ENCODE results near the gene PRM3.
"Not testable (repeated sequence)": the region's sequence is repeated elsewhere in the genome, so short reads cannot be mapped to it uniquely, and the experiment has no call there.

PRM3 gene

DNA sequence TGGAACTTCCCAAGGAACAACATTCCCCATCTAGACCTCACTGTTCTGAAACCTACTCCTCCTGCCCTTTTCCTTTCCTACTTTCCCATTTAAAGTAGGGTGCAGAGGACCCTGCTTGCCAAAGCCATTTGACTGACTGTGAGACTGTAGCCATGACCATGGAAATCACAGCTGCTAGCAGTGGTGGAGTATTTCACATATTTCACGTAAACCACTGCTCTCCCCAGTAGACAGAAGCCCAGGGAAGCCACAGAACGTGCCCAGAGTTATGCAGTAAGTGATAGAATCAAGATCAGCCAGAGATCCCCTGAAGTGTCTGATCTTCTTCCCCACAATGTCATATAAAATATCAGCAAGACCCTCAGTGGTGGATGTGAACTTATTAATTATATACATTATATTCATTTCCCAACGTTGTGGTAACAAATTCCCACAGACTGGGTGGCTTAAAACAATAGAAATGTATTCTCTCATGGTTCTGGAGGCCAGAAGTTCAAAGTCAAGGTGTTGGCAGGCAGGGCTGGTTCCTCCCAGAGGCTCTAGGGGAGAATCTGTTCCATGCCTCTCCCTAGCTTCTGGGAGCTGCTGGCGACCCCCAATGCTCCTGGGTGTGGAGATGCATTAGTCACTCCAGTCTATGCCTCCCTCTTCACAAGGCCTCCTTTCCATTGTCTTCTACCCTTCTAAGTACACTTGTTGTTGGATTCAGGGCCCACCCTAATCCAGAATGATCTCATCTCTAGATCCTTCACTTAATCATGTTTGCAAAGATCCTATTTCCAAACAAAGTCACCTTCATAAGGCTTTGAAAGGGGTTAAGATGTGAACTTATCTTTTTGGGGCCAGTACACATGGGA lies 28.4 kb upstream of the PRM3 start:
- Histone ChIP-seq H3K36me3 (ENCODE audit: control insufficient read depth in 1 of 2, insufficient read depth in 2 of 2, low read length in 2 of 2) (no peaks in the 10 kb centered on the region), H3K4me3 (ENCODE audit: low read depth in 1 of 2, low read length in 2 of 2) (no peak overlapping the region), H3K27ac (ENCODE audit: low read length) (no peak overlapping the region), H3K27me3 (ENCODE audit: low read depth, low read length) (no peaks in the 10 kb centered on the region), H3K4me1 (ENCODE audit: control insufficient read depth in 1 of 2, insufficient read depth in 2 of 2, low read length in 2 of 2) (peaks cover 3 to 5% of the 10 kb centered on the region in 2 donors), H3K9me3 (ENCODE audit: control insufficient read depth in 1 of 2, low read length in 2 of 2) (no peaks in the 10 kb centered on the region)

DNA sequence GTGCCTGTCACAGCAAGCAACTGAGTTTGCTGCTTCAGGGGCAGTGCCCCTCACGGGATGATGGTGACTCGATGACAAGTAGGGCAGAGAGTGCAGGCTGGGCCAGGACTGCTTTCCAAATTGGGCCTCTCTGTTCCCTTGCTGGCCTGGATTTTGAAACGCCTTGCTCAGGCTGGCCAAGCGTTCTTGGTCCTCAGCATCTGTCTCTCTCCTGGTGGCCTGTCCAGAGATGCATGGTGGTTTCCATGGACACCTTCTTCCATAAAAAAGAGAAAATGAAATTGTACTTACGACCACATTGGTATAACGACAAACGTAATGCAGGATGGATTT lies 27.1 kb upstream of the PRM3 start:
- Histone ChIP-seq H3K36me3 (ENCODE audit: control insufficient read depth in 1 of 2, insufficient read depth in 2 of 2, low read length in 2 of 2) (no peaks in the 10 kb centered on the region), H3K9me3 (ENCODE audit: control insufficient read depth in 1 of 2, low read length in 2 of 2) (no peaks in the 10 kb centered on the region), H3K4me3 (ENCODE audit: low read depth in 1 of 2, low read length in 2 of 2) (no peak overlapping the region), H3K4me1 (ENCODE audit: control insufficient read depth in 1 of 2, insufficient read depth in 2 of 2, low read length in 2 of 2) (peaks cover 5 to 8% of the 10 kb centered on the region in 2 donors), H3K27ac (ENCODE audit: low read length) (no peak overlapping the region), H3K27me3 (ENCODE audit: low read depth, low read length) (no peaks in the 10 kb centered on the region)

DNA sequence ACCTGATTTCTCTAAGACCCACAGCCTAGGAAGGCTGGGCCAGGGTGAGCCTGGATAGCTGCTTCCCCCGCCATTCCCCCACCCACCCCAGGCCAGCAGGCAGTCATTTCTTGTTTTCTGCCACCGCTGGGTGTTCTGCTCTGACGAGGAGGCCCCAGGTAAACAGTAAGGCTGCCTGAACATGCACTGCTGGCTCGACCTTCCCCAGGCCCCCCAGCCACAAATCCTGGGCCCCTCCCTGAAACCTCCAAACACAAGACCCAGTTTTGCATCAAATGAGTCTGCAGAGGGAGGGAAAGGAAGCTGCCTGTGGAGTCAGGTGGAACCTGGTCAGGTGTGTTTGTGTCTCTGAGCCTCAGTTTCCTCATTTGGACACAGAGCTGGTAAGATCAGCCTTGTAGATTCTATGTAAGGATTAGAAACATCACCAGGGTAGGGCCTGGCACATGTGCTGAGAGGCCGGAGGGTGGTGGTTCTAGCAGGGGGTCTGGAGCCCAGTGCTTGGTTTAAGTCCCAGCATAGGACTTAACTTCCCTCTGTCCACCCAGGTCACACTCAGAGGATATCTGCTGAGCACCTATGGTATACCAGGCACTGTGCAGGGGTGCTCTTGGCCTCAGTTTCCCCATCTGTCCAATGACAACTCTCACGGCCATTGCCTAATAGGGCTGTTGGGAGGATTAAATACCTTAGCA lies 26.6 kb upstream of the PRM3 start:
- Histone ChIP-seq H3K4me3 (ENCODE audit: low read depth in 1 of 2, low read length in 2 of 2) (no peak overlapping the region), H3K27ac (ENCODE audit: low read length) (no peak overlapping the region), H3K36me3 (ENCODE audit: control insufficient read depth in 1 of 2, insufficient read depth in 2 of 2, low read length in 2 of 2) (no peaks in the 10 kb centered on the region), H3K9me3 (ENCODE audit: control insufficient read depth in 1 of 2, low read length in 2 of 2) (no peaks in the 10 kb centered on the region), H3K4me1 (ENCODE audit: control insufficient read depth in 1 of 2, insufficient read depth in 2 of 2, low read length in 2 of 2) (peaks cover 5 to 8% of the 10 kb centered on the region in 2 donors), H3K27me3 (ENCODE audit: low read depth, low read length) (no peaks in the 10 kb centered on the region)

DNA sequence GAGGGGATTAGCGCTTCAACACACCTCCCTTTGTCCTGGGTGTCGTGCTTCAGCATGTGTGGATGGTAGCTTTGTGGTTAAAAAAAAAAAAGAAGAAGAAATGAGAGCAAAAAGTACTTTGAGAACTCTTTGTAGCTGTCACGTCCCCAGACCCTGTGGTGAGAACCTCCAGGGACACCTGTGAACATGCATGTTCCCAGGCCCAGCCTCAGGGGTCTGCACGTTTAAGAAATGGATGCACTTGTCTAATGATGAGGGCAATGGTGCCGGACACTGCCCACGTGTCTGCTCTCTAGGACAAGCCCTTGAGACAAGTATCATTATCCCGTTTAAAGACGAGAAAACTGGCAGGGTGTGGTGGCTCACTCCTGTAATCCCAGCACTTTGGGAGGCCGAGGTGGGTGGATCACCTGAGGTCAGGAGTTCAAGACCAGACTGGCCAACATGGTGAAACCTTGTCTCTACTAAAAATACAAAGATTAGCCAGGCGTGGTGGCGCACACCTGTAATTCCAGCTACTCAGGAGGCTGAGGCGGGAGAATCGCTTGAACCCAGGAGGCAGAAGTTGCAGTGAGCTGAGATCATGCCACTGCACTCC lies 25.6 kb upstream of the PRM3 start:
- H3K4me3 ChIP-seq (ENCODE audit: low read depth in 1 of 2, low read length in 2 of 2); H3K27ac ChIP-seq (ENCODE audit: low read length); H3K4me1 ChIP-seq (ENCODE audit: control insufficient read depth in 1 of 2, insufficient read depth in 2 of 2, low read length in 2 of 2); H3K36me3 ChIP-seq (ENCODE audit: control insufficient read depth in 1 of 2, insufficient read depth in 2 of 2, low read length in 2 of 2); H3K9me3 ChIP-seq (ENCODE audit: control insufficient read depth in 1 of 2, low read length in 2 of 2); H3K27me3 ChIP-seq (ENCODE audit: low read depth, low read length): not testable (repeated sequence)

DNA sequence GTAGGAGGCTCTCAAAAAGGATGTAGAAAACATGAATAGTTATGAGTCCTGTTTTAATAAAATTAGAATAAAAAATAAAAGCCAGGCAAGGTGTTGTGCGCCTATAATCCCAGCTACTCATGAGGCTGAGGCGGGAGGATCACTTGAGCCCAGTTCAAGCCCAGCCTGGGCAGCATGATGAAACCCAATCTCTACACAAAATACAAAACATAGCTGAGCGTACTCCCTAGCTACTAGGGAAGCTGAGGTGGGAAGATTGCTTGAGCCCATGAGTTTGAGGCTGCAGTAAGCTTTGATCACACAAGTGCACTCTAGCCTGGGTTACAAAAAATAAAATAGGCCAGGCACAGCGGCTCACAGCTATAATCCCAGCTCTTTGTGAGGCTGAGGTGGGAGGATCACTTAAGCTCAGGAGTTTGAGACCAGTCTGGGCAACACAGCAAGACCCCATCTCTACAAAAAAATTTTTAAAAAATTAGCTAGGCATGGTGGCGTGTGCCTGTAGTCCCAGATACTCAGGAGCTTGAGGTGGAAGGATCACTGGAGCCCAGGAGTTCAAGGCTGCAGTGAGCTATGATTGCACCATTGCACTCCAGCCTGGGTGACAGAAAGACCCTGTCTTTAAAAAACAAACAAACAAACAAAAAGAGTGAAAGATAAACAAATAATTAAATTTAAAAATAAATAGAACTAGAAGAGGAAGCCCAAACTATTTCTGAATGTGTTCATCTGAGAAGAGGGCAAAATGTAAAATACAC lies 24.9 kb upstream of the PRM3 start:
- no peaks in the 10 kb centered on the region for H3K27me3 ChIP-seq (ENCODE audit: low read depth, low read length)
- no peaks in the 10 kb centered on the region for H3K36me3 ChIP-seq (ENCODE audit: control insufficient read depth in 1 of 2, insufficient read depth in 2 of 2, low read length in 2 of 2)
- H3K27ac ChIP-seq (ENCODE audit: low read length), result no peak overlapping the region
- no peaks in the 10 kb centered on the region for H3K9me3 ChIP-seq (ENCODE audit: control insufficient read depth in 1 of 2, low read length in 2 of 2)
- H3K4me3 ChIP-seq (ENCODE audit: low read depth in 1 of 2, low read length in 2 of 2), result no peak overlapping the region
- peaks cover 5 to 8% of the 10 kb centered on the region in 2 donors for H3K4me1 ChIP-seq (ENCODE audit: control insufficient read depth in 1 of 2, insufficient read depth in 2 of 2, low read length in 2 of 2)

DNA sequence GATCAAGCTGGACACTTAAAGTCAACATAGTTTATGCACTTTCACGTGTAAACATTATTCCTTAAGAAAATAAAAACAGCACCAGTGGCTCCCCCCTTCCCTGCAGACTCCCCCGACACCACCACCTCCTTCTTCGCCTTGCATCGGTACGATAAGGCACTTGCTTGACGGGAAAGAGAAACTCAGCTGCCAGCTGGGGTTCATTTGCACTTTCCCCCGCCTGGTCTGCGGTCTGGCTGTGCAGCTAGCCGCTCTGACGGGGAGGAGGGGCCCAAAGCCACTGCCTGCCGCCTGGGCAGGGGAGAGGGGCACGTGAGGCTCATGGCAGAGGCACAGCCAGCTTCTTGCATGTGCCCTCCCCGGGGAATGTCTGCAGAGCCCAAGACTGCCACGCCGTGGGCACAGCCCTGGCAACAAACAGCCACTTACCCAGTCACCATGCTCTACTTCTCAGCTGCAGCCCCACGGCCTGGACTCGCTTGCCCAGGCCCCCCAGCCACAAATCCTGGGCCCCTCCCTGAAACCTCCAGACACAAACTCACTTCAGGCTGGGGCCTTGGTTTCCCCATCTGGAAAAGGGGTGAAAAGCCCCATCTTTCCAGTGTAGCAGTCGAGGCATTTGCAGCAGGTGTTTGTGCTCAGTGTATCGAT lies 24.2 kb upstream of the PRM3 start:
- H3K4me1 ChIP-seq (ENCODE audit: control insufficient read depth in 1 of 2, insufficient read depth in 2 of 2, low read length in 2 of 2), result peaks cover 5 to 8% of the 10 kb centered on the region in 2 donors
- H3K9me3 ChIP-seq (ENCODE audit: control insufficient read depth in 1 of 2, low read length in 2 of 2), result no peaks in the 10 kb centered on the region
- peak overlapping the region in 1 of 2 donors; percentile 51 for H3K4me3 ChIP-seq (ENCODE audit: low read depth in 1 of 2, low read length in 2 of 2)
- no peaks in the 10 kb centered on the region for H3K27me3 ChIP-seq (ENCODE audit: low read depth, low read length)
- no peaks in the 10 kb centered on the region for H3K36me3 ChIP-seq (ENCODE audit: control insufficient read depth in 1 of 2, insufficient read depth in 2 of 2, low read length in 2 of 2)
- no peak overlapping the region for H3K27ac ChIP-seq (ENCODE audit: low read length)

DNA sequence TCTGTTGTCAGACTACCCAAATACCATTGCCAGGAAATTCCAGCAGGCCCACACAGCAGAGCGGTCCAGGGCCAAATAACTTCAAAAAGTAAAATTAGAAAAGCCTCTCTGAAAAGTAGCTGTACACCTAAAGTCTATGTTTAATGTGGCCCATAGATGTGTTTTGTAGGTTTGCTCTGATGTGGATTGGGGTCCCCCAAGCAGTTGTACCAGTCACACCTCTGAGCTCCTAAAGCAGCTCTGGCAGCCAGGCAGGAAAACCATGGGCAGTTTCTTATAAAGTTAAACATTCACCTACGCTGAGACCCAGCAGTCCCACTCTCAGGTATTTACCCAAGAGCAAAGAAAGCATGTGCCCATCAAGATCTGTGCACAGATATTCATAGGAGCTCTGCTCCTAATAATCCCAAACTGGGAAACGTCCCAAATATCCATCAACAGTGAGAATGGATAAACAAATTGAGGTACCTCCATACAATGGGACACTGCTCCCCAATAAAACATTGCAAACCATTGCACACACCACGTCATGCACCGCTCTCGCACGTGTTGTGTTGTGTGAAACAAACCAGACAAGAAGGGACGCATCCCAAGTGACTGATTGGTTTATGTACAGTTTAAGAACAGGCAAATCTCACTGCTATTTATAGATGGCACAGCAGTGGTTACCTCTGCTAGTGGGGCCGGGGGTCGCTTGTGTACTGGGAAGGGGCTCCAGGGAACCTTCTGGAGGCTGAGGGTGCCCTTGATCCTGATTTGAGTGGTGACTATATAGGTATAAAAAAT lies 23.5 kb upstream of the PRM3 start:
- no peak overlapping the region for H3K27ac ChIP-seq (ENCODE audit: low read length)
- H3K9me3 ChIP-seq (ENCODE audit: control insufficient read depth in 1 of 2, low read length in 2 of 2), result no peaks in the 10 kb centered on the region
- peaks cover 5 to 8% of the 10 kb centered on the region in 2 donors for H3K4me1 ChIP-seq (ENCODE audit: control insufficient read depth in 1 of 2, insufficient read depth in 2 of 2, low read length in 2 of 2)
- no peaks in the 10 kb centered on the region for H3K36me3 ChIP-seq (ENCODE audit: control insufficient read depth in 1 of 2, insufficient read depth in 2 of 2, low read length in 2 of 2)
- no peaks in the 10 kb centered on the region for H3K27me3 ChIP-seq (ENCODE audit: low read depth, low read length)
- peak overlapping the region in 1 of 2 donors; percentile 51 for H3K4me3 ChIP-seq (ENCODE audit: low read depth in 1 of 2, low read length in 2 of 2)

DNA sequence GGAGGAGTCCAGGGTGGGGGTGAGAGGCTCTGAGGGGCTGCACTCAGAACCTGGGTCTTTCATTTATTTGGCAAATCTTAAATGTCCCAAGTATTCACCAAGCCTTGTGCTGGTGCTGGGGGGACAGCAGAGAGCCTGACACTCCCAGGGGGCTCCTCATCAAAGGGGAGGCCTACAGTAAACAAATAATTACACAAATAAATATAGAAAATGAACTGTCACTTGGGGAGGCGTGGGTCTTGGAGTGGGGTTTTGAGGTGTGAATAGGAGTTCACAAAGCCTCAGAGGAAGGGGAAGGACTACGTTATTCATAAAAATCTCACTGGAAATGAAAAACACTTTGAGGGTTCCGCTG lies 22.9 kb upstream of the PRM3 start:
- Histone ChIP-seq H3K4me3 (ENCODE audit: low read depth in 1 of 2, low read length in 2 of 2) (no peak overlapping the region), H3K27me3 (ENCODE audit: low read depth, low read length) (no peaks in the 10 kb centered on the region), H3K36me3 (ENCODE audit: control insufficient read depth in 1 of 2, insufficient read depth in 2 of 2, low read length in 2 of 2) (no peaks in the 10 kb centered on the region), H3K27ac (ENCODE audit: low read length) (no peak overlapping the region), H3K4me1 (ENCODE audit: control insufficient read depth in 1 of 2, insufficient read depth in 2 of 2, low read length in 2 of 2) (peaks cover 5 to 8% of the 10 kb centered on the region in 2 donors), H3K9me3 (ENCODE audit: control insufficient read depth in 1 of 2, low read length in 2 of 2) (no peaks in the 10 kb centered on the region)

DNA sequence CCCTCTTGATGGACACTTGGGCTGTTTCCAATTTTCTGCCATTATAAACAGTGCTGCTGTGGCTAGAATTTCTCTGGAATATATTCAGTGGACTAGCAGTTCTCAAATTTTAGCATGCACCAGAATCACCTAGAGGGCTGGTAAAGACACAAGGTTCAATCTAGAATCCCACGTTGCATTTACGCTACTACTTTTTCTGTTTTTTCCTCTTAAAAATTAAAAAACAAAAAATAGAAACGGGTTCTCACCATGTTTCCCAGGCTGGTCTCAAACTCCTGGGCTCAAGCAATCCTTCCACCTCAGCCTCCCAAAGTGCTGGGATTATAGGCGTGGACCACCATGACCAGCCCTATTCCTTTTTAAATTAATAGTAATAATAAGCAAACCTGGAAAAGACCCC lies 22.2 kb upstream of the PRM3 start:
- Histone ChIP-seq H3K4me1 (ENCODE audit: control insufficient read depth in 1 of 2, insufficient read depth in 2 of 2, low read length in 2 of 2) (peaks cover 5 to 8% of the 10 kb centered on the region in 2 donors), H3K27ac (ENCODE audit: low read length) (no peak overlapping the region), H3K36me3 (ENCODE audit: control insufficient read depth in 1 of 2, insufficient read depth in 2 of 2, low read length in 2 of 2) (no peaks in the 10 kb centered on the region), H3K27me3 (ENCODE audit: low read depth, low read length) (no peaks in the 10 kb centered on the region), H3K4me3 (ENCODE audit: low read depth in 1 of 2, low read length in 2 of 2) (no peak overlapping the region), H3K9me3 (ENCODE audit: control insufficient read depth in 1 of 2, low read length in 2 of 2) (no peaks in the 10 kb centered on the region)

DNA sequence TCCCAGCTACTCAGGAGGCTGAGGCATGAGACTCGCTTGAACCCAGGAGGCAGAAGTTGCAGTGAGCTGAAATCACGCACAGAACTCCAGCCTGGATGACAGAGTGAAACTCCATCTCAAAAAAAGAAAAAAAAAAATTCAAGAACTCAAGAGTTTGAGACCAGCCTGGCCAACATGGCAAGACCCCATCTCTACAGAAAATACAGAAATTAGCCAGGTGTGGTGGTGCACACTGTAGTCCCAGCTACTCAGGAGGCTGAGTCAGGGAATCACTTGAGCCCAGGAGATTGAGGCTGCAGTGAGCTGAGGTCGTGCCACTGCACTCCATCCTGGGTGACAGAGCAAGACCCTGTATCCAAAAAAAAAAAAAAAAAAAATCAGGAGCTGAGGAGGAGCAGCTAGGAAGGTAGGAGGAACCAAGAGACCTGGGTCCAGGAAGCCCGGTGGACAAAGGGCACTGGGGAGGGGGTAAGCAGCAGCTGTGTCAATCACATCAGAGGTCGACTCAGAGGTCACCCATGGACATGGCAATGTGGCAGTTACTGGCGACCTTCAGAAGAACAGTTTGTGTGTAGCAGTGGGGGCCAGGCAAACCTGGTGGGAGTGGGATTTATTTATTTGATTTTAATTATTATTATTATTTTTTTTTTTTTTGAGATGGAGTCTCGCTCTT lies 18.8 kb upstream of the PRM3 start:
- H3K36me3 ChIP-seq (ENCODE audit: control insufficient read depth in 1 of 2, insufficient read depth in 2 of 2, low read length in 2 of 2), result no peaks in the 10 kb centered on the region
- peaks cover 5 to 7% of the 10 kb centered on the region in 2 donors for H3K4me1 ChIP-seq (ENCODE audit: control insufficient read depth in 1 of 2, insufficient read depth in 2 of 2, low read length in 2 of 2)
- no peak overlapping the region for H3K4me3 ChIP-seq (ENCODE audit: low read depth in 1 of 2, low read length in 2 of 2)
- H3K27ac ChIP-seq (ENCODE audit: low read length), result no peak overlapping the region
- no peaks in the 10 kb centered on the region for H3K27me3 ChIP-seq (ENCODE audit: low read depth, low read length)
- no peaks in the 10 kb centered on the region for H3K9me3 ChIP-seq (ENCODE audit: control insufficient read depth in 1 of 2, low read length in 2 of 2)

Data from muscle layer of duodenum (tissue), 2 donors.